Right cardiac atrium (tissue), 5 donors: ENCODE measurements around the gene C21orf91. TPM values are rescaled to one million over a fixed set of nuclear protein-coding genes. Genes with fewer than 3 reads are reported as not detected.

ENCODE experiments used
- ATAC-seq, 2 donors: fragments of 200-7000 bp; cut with Tn5 transposase; one replicate each; pipeline versions ENCODE4 v1.8.0 to v1.9.1; 2020; ENCODE audit warnings: moderate library complexity in 2 of 2, mild to moderate bottlenecking in 1 of 2
- DNase-seq, 3 donors: peaks; one replicate each; pipeline ENCODE4 v3.0.0-alpha.2; 2020
- H3K27ac ChIP-seq: one replicate; pipeline ENCODE4 v1.5.1; 2013; ENCODE audit warnings: mild to moderate bottlenecking, low read length, control low read depth, moderate library complexity
- H3K27me3 ChIP-seq: one replicate; pipeline ENCODE4 v1.6.1; 2013; ENCODE audit not compliant: control insufficient read depth, insufficient read depth
- H3K4me1 ChIP-seq: one replicate; pipeline ENCODE4 v1.6.1; 2013; ENCODE audit warnings: low read length; ENCODE audit not compliant: control insufficient read depth, insufficient read depth
- H3K4me3 ChIP-seq: one replicate; pipeline ENCODE4 v1.5.1; 2013; ENCODE audit warnings: low read length, control low read depth
- H3K9me3 ChIP-seq: one replicate; pipeline ENCODE4 v1.6.1; 2013; ENCODE audit warnings: low read length; ENCODE audit not compliant: control insufficient read depth
- WGBS: extraction: QIAGEN DNeasy Blood & Tissue Kit; methylation state at CpG from one replicate; pipeline ENCODE4 v1.1.7; 2013; 5-methylcytosine and 5-hydroxymethylcytosine counted together
- intact Hi-C, 4 donors: fragments of 100-400 bp; cut with DNase I; formaldehyde crosslinking; loops; one replicate each; pipeline versions ENCODE4 v1.11.0 to v1.14.0; 2022 to 2023
- polyA plus RNA-seq: library from polyadenylated mRNA; stranded (reverse); fragments of 200-250 nt; gene quantifications from one replicate; pipeline ENCODE4 v1.2.3, GENCODE V29; 2013
- total RNA-seq, 4 donors: library from RNA; stranded (reverse); fragmentation: NEBNext Ultra II Directional; extraction: Animal tissue kit (Norgen Biotek cat#: 25700); gene quantifications; one replicate each; pipeline ENCODE4 v1.2.1, GENCODE V29; 2021
- donor health status: healthy with polysubstance abuse.
- donor health status: DM: no; HTN: yes; CAD: no.
- donor health status: DM: no; HTN: no; CAD: no.
- donor health status: DM: no; HTN: yes; CAD: no; lungs with severe emphysema.
- donor health status: DM: yes; HTN: yes; CAD: no.

Gene C21orf91
- total and polyA plus RNA-seq, 5 donors: 3.6 to 11.7 (median 9.7) TPM

- H3K4me3 ChIP-seq: no peak overlapping the region
- H3K4me1 ChIP-seq: no peaks in the 10 kb centered on the region
- 66% methylated on average over 3 of the region's 3 CpGs for WGBS
- no peak for ATAC-seq
- no peaks in the 10 kb centered on the region for H3K9me3 ChIP-seq
- no peaks in the 10 kb centered on the region for H3K27me3 ChIP-seq
- no peak for DNase-seq
- intact Hi-C loops: no loop called here
- no peak overlapping the region for H3K27ac ChIP-seq
Measured at GRCh38 chr21:17828223-17828622, 9.1 kb upstream of the C21orf91 start.

DNA sequence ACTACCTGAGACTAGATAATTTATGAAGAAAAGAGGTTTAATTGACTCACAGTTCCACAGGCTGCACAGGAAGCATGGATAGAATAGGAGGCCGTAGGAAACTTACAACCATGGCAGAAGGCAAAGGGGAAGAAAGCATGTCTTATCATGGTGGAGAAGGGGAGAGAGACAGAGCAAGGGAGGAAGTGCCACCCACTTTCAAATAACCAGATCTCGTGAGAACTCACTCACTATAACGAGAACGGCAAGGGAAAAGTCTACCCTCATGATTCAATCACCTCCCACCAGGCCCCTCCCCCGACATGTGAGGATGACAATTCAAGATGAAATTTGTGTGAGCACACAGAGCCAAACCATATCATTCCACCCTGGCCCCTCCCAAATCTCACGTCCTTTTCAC lies 4.7 kb upstream of the C21orf91 start:
- DNase-seq (no peak), ATAC-seq (no peak)
- intact Hi-C loops: no loop called here
- Histone ChIP-seq H3K27me3 (no peaks in the 10 kb centered on the region), H3K27ac (no peak overlapping the region), H3K9me3 (no peaks in the 10 kb centered on the region), H3K4me1 (no peaks in the 10 kb centered on the region), H3K4me3 (no peak overlapping the region)
- 77% methylated on average over 6 of the region's 6 CpGs for WGBS

- ATAC-seq (no peak), DNase-seq (no peak)
- no peaks in the 10 kb centered on the region for H3K27me3 ChIP-seq
- no peaks in the 10 kb centered on the region for H3K4me1 ChIP-seq
- H3K27ac ChIP-seq: no peak overlapping the region
- H3K4me3 ChIP-seq: no peak overlapping the region
- intact Hi-C loops: no loop called here
- 83% methylated on average over 3 of the region's 3 CpGs for WGBS
- no peaks in the 10 kb centered on the region for H3K9me3 ChIP-seq
Measured at GRCh38 chr21:17821121-17821520, 2.0 kb upstream of the C21orf91 start.

- DNase-seq (no peak), ATAC-seq (peak; percentile 50 to 62)
- H3K4me3 ChIP-seq: peak overlapping the region; percentile 93
- H3K9me3 ChIP-seq: no peaks in the 10 kb centered on the region
- H3K27ac ChIP-seq: no peak overlapping the region
- no peaks in the 10 kb centered on the region for H3K4me1 ChIP-seq
- H3K27me3 ChIP-seq: no peaks in the 10 kb centered on the region
- intact Hi-C loops: no loop called here
- 1% methylated on average over 6 of the region's 6 CpGs for WGBS
Measured at GRCh38 chr21:17819877-17820229, 697 bp upstream of the C21orf91 start.

DNA sequence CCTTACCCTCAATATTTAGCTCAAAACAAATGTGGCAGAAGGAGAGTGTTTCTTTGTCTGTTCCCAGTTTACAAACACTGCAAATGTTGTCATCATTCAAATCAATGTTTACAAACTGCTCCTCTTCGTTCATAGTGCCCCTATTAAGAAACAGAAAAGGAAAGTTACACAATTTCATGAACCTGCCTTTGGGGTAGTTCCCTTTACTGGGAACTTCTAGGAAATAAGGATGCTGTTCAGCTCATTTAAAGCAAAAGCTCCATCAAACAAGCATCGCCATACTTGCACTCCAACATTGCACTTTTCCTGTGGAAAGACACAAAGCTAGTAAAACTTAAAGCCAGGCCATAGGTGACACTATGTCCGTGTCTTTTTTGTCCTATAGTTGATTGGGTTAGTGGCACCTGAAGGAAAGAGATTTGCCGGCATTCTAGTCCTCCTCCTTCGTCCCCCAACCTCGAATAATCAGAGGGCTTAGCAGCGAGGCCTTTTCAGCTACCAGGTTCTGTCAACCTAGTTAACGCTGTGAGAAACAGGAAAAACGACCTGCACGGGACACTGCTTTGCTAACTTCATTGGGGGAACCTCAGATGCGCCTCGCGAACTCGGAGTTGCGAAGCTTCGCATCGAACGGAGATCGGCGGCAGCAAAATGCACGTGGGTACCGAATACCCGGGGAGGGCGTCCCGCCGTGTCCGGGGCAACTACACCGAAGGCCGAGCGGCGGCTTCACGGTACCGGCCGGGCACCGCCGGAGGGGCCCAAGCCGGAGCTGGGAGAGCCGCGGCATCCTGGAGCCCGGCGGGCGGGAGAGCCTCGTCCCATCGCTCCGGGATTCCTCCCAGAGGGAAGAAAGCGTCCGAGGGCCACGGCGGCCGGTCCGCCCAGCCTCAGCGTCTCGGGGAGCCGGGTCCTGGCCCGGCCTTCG lies 706 bp downstream of the C21orf91 start:
- no peaks in the 10 kb centered on the region for H3K9me3 ChIP-seq
- intact Hi-C loops: no loop called here
- H3K27ac ChIP-seq: peak overlapping the region; percentile 89
- DNase-seq: peak; percentile 35 to 75 (median 68)
- under 1% methylated on average over 56 of the region's 56 CpGs for WGBS
- no peaks in the 10 kb centered on the region for H3K4me1 ChIP-seq
- ATAC-seq: peak; percentile 49 to 63
- H3K4me3 ChIP-seq: peak overlapping the region; percentile 93
- H3K27me3 ChIP-seq: no peaks in the 10 kb centered on the region

- intact Hi-C loops: no loop called here
- DNase-seq: no peak
- Histone ChIP-seq H3K4me3 (no peak overlapping the region), H3K27me3 (no peaks in the 10 kb centered on the region), H3K4me1 (no peaks in the 10 kb centered on the region), H3K9me3 (peaks cover 1% of the 10 kb centered on the region), H3K27ac (no peak overlapping the region)
- ATAC-seq: no peak
- WGBS: 94% methylated on average over 2 of the region's 2 CpGs
Measured at GRCh38 chr21:17813353-17813752, 5.8 kb downstream of the C21orf91 start.

DNA sequence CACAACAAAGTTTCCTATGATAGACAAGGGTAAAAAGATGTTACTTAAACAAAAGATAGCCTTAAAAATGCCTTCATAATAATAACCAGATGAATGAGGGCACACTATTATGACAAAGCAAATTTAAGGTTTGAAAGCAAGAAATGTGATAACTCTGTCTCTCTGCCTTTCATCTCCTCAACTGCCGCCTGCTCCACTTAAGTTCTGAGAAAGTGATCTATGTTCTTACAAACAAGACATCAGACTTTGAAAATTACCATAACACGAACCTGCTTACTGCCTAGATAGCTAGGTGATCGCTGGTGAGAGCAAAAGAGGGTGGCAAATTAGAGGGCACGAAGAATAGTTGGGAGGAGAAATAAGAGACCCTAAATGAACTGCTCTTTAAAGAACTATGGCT lies 13.2 kb downstream of the C21orf91 start:
- intact Hi-C loops: no loop called here
- Histone ChIP-seq H3K9me3 (peaks cover 6% of the 10 kb centered on the region), H3K4me1 (peaks cover 2% of the 10 kb centered on the region), H3K4me3 (no peak overlapping the region), H3K27ac (no peak overlapping the region), H3K27me3 (no peaks in the 10 kb centered on the region)
- ATAC-seq (no peak), DNase-seq (no peak)
- 90% methylated on average over 4 of the region's 4 CpGs for WGBS

GRCh38 chr21:17803536-17803935 lies 15.6 kb downstream of the C21orf91 start:
- H3K27ac ChIP-seq: no peak overlapping the region
- H3K4me1 ChIP-seq: peaks cover 4% of the 10 kb centered on the region
- 36% methylated on average over 3 of the region's 3 CpGs for WGBS
- H3K4me3 ChIP-seq: no peak overlapping the region
- ATAC-seq (no peak), DNase-seq (no peak)
- peaks cover 6% of the 10 kb centered on the region for H3K9me3 ChIP-seq
- intact Hi-C loops: no loop called here
- H3K27me3 ChIP-seq: no peaks in the 10 kb centered on the region

GRCh38 chr21:17802572-17802971 lies 16.6 kb downstream of the C21orf91 start:
- H3K4me1 ChIP-seq: peaks cover 4% of the 10 kb centered on the region
- no peak overlapping the region for H3K27ac ChIP-seq
- no peaks in the 10 kb centered on the region for H3K27me3 ChIP-seq
- no peak overlapping the region for H3K4me3 ChIP-seq
- ATAC-seq (no peak), DNase-seq (no peak)
- 95% methylated on average over 1 of the region's 1 CpG for WGBS
- intact Hi-C loops: no loop called here
- H3K9me3 ChIP-seq: no peaks in the 10 kb centered on the region

- WGBS: 91% methylated on average over 6 of the region's 6 CpGs
- ATAC-seq (no peak), DNase-seq (no peak)
- intact Hi-C loops: no loop called here
- Histone ChIP-seq H3K9me3 (no peaks in the 10 kb centered on the region), H3K4me3 (no peak overlapping the region), H3K27me3 (no peaks in the 10 kb centered on the region), H3K27ac (no peak overlapping the region), H3K4me1 (peaks cover 4% of the 10 kb centered on the region)
Measured at GRCh38 chr21:17799414-17800164, 19.6 kb downstream of the C21orf91 start.

GRCh38 chr21:17798796-17799195 lies 20.4 kb downstream of the C21orf91 start:
- intact Hi-C loops: no loop called here
- ATAC-seq (no peak), DNase-seq (no peak)
- peaks cover 1% of the 10 kb centered on the region for H3K4me1 ChIP-seq
- H3K9me3 ChIP-seq: no peaks in the 10 kb centered on the region
- no peaks in the 10 kb centered on the region for H3K27me3 ChIP-seq
- H3K27ac ChIP-seq: no peak overlapping the region
- 75% methylated on average over 2 of the region's 2 CpGs for WGBS
- no peak overlapping the region for H3K4me3 ChIP-seq
